Smooth muscle cell of trachea (primary cell): ENCODE data around the gene B4GALNT2. TPM values are rescaled to one million over a fixed set of nuclear protein-coding genes. Genes with fewer than 3 reads are reported as not detected.

Source experiments
- total RNA-seq: library from RNA; depleted of rRNA; stranded (reverse); fragments of >200 nt; gene quantifications from 2 replicates; pipeline ENCODE4 v1.2.1, GENCODE V29; 2014

The B4GALNT2 gene, protein sequence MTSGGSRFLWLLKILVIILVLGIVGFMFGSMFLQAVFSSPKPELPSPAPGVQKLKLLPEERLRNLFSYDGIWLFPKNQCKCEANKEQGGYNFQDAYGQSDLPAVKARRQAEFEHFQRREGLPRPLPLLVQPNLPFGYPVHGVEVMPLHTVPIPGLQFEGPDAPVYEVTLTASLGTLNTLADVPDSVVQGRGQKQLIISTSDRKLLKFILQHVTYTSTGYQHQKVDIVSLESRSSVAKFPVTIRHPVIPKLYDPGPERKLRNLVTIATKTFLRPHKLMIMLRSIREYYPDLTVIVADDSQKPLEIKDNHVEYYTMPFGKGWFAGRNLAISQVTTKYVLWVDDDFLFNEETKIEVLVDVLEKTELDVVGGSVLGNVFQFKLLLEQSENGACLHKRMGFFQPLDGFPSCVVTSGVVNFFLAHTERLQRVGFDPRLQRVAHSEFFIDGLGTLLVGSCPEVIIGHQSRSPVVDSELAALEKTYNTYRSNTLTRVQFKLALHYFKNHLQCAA
- not detected in 2 replicates for total RNA-seq

DNA sequence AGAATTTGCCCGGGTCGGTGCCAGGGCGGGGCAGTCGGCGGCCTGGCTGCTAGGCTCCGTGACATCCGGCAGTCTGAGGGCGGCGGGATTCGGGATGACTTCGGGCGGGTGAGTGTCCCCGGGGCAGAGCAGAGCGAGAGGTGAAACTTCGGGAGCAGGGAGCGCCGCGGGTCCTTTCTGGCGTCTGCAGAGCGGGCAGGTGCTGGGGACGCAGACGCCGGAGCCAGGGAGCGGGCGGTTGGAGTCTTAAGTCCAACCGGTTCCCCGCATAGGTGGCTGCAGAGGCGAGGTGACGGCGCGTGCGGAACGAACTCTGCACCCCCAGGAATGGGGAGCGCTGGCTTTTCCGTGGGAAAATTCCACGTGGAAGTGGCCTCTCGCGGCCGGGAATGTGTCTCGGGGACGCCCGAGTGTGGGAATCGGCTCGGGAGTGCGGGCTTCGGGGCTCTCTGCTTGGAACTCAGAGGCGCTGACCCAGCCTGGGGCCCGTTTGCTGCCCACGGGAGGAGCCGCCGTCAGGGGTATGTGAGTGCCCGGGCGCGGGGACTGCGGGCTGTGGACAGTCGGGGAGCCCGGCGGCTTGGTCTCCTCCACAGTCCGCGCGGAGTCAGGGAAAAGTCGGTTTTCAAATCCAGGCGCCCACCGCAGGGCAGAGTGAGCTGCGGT, at the start of gene B4GALNT2:
B4GALNT2 (plus strand) TSS at position 71 of the 666 bp plus-strand sequence; CDS start at position 95, 24 bp downstream.

DNA sequence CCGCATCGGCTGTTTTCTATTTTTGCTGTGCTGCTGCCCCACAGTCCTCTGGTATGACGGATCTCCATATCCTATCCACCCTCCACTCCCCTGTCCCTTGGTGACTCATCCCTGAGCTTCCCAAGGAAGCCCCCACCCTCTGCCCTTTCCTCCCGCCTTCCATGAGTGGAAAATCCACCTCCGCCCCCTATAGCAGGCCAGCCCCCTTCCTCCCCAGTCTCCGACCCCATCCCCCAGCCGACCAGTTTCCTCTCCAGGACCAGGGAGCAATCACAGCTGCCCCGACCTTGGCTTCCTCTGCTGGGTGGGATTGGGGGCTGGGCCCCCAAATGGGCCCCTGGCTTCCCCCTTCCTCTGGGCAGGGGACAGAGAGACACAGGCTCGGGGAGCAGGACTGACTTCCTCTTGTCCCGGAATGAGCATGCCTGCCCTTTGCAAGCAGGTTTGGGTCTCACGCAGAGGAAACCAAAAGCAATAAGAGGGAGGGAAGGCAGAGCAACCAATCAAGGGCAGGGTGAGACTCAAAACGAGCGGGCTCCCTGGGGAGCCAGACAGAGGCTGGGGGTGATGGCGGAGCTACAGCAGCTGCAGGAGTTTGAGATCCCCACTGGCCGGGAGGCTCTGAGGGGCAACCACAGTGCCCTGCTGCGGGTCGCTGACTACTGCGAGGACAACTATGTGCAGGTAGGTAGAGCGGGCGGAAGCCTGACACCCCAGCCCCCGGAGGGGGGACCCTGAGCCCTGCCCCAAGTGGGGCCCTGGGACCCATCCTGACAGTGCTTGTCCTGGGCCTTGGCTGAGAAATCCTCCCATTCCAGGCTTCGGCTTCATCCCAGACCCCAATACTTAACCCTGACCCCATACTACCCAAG, 77.8 kb downstream of the B4GALNT2 start, which contains the start of the genes ABI3 and GNGT2:
ABI3 (plus strand) TSS at position 550 of the 872 bp plus-strand sequence; CDS start at position 568, 18 bp downstream.
GNGT2 (minus strand) TSS at position 417 of the 872 bp plus-strand sequence. CDS start 3,152 bp downstream, outside the sequence.

Other genes with a start within 250 kb of the B4GALNT2 start
- 42.5 and 43.9 TPM in 2 replicates for gene ATP5MC1, start 240.0 kb upstream of the B4GALNT2 start, total RNA-seq
- gene UBE2Z, start 224.4 kb upstream of the B4GALNT2 start, total RNA-seq: 66.6 and 118 TPM in 2 replicates
- gene SNF8, start 187.9 kb upstream of the B4GALNT2 start, total RNA-seq: 100 and 149 TPM in 2 replicates
- 0.33 TPM in 1 of 2 replicates, not detected in the other for gene GIP, start 164.2 kb upstream of the B4GALNT2 start, total RNA-seq
- 2.6 and 3.3 TPM in 2 replicates for gene IGF2BP1, start 135.4 kb upstream of the B4GALNT2 start, total RNA-seq
- not detected in 2 replicates for gene GNGT2, start 77.8 kb downstream of the B4GALNT2 start, total RNA-seq
- gene ABI3, start 77.9 kb downstream of the B4GALNT2 start, total RNA-seq: 0.17 TPM in 1 of 2 replicates, not detected in the other
- 0.15 and 0.33 TPM in 2 replicates for gene PHOSPHO1, start 98.0 kb downstream of the B4GALNT2 start, total RNA-seq
- 7.3 and 8.3 TPM in 2 replicates for gene ZNF652, start 229.5 kb downstream of the B4GALNT2 start, total RNA-seq